Measurements from ENCODE around the gene BHMT.
"Not testable (repeated sequence)": the region's sequence is repeated elsewhere in the genome, so short reads cannot be mapped to it uniquely, and the experiment has no call there.

Gene BHMT

DNA sequence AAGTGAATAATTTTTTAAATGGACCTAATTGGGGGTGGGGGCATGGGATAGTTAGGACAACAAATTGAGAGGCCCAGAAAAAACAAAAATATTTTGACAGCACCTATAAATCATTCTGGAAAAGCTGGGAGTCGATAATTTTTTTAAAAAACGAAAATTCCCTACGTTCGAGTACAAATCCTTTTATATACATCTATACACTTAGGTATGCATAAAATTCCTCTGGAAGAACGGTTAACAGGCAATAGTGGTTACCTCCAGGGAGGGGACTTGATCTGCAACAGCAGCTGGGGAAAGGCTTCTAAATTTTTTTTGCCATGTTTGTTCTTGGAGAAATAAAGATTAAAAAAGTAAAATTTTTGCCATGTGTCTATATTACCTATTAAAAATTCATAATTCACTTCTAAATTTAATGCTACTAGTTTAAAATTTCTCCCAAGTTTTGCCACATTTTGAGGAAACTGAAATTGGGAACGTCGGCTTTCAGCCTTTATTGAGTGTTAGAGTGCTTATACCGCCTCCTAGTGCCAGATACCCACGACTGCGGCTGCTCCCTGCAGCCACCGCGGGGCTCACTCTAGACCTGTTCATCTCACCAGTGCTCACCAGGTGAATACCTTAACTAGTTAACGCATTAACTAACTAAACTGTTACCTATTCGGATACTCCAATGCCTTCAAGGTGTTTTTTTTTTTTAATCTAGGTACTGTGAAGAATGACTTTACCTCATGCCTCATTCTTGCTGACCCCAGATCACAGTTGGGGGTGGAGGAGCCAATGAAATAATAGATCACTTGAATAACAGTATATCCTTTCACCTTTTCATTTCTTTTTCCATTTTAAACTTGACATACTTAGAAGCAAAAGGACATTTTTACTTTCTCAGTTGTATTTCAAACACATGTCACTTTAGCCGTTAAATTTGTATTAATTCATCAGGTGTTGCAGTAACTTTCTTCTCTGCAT lies 1.8 kb upstream of the BHMT start:
- in situ Hi-C loops (cut with HindIII; ENCODE audit: low sequenced_read_pairs) = no loop called here

DNA sequence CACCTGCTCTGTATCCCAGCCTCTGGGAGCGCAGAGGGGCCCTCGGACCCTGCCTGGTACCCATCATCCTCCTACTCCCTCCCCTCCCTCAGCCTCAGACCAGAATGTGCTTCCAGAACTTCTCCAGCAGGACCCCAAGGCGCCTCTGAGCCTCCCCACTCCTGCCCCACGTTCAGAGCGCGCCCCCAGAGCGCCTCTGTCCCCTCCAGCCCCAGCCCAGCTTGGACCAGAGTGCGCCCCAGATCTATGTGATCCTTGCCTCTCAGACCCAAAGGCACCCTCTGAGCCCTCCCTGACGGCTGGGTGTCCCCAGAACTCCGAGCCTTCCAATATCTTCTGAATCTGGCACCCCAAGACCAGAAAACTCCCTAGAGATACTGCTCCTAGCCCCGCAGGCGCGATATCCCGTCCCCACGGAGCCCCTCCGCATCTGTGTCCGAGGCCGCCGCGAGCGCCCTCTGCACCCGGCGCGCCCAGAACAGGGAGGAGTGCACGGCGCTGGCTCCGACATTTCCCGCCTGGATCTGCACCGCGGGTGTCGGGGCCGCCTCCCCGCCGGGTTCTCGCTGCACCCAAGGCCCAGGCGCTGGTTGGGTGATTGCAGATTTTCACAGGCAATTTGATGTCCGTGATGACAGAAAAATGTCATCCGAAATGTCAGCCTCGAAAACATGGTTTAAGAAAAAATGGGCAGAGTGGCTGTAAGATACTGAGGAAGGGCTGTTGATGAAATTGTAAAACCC lies 522 bp downstream of the BHMT start:
- in situ Hi-C loops (cut with HindIII; ENCODE audit: low sequenced_read_pairs) = no loop called here

DNA sequence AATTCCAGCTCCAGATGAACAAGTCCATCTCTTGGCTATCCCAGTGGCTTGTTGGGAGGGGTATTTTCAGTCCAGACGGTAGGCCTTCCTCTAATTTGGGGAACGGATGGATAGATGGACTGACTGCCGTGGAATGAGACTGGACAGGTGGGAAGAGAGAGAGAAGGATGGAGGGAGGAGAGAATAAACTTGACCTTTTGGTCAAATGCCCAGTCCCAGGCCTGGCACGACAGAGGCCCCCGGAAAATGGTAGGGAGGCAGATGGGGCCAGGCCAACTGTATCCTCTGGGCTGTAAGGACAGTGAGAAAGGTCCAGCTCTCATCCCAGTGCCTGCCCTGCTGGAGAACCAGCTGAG lies 1.1 kb downstream of the BHMT start:
- in situ Hi-C loops (cut with HindIII; ENCODE audit: low sequenced_read_pairs) = no loop called here

DNA sequence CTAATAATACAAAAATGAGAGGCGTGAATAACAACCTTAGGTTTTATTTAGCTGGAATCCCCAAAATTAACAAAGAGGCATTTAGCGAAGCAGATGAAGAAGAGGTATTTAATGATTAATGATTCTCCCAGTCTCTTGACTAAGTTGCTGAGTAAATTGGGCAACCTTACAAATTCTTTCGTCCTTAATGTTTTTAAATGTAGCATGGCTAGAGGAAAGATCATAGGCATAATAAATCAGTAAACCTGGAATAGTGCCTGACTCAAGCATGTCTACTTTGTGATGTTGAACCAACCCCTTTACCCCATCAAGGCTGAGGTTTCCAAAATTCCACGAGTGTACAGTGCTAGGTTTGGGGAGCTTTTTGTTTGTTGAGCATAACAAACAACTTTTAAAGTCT lies 7.9 kb downstream of the BHMT start:
- in situ Hi-C loops (cut with HindIII; ENCODE audit: low sequenced_read_pairs) = no loop called here

DNA sequence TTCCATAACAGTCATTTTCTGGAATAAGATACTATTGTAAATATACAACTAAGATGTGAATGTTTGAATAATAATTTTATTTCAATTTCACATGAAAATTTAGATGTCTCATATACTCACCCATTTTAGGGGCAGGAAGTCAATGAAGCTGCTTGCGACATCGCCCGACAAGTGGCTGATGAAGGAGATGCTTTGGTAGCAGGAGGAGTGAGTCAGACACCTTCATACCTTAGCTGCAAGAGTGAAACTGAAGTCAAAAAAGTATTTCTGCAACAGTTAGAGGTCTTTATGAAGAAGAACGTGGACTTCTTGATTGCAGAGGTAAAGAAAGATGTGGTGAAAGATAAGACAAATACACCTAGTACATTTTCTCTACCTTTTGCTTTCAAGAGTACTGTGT lies 8.6 kb downstream of the BHMT start:
- in situ Hi-C loops (cut with HindIII; ENCODE audit: low sequenced_read_pairs) = no loop called here

DNA sequence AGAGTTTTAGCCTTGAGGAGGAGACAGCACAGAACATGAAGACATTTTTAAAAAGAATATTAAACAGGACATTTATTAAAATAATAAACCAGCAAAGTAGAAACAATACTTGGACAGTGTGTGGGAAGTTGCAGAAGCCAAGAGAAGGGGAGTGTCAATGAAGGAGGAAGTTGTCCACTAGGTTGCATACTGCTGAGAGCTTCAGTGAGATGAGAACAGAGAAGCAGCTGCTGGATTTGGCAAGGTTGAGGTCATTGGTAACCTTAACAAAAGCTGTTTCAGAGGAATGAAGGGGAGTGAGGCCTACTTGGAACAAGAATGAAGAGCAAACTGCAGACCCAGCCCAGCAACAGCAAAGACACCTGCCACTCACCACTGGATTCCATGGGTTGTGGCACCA lies 11.4 kb downstream of the BHMT start:
- in situ Hi-C loops (cut with HindIII; ENCODE audit: low sequenced_read_pairs) = no loop called here

DNA sequence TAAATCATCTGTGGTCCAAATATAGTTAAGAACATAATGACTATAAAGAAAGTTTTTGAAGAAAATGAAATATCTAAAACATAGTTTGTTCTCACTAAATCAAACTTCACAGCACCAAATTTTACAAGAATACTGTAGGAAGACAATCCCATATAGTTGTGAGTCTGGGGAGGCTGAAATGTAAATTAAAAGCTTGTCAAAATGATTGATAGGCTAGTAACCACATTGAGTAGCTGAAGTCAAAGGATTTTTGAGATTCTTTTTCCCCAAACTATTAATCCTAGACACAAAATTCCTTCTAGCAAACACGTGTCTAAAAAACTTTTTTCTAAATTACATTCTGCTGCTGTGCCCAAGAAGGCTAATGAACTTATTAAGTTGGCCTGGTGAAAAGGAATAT lies 13.0 kb downstream of the BHMT start:
- in situ Hi-C loops (cut with HindIII; ENCODE audit: low sequenced_read_pairs) = no loop called here

DNA sequence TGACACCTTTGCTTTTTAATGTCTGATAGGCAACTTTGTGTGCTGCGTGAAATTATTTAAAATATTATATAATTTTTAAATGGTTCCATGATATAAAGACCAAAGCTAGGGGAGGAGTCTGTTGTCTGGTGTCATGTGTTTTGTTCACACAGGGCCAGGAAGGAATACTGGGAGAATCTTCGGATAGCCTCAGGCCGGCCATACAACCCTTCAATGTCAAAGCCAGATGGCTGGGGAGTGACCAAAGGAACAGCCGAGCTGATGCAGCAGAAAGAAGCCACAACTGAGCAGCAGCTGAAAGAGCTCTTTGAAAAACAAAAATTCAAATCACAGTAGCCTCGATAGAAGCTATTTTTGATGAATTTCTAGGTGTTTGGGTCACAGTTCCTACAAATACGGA lies 19.2 kb downstream of the BHMT start:
- in situ Hi-C loops (cut with HindIII; ENCODE audit: low sequenced_read_pairs) = no loop called here

DNA sequence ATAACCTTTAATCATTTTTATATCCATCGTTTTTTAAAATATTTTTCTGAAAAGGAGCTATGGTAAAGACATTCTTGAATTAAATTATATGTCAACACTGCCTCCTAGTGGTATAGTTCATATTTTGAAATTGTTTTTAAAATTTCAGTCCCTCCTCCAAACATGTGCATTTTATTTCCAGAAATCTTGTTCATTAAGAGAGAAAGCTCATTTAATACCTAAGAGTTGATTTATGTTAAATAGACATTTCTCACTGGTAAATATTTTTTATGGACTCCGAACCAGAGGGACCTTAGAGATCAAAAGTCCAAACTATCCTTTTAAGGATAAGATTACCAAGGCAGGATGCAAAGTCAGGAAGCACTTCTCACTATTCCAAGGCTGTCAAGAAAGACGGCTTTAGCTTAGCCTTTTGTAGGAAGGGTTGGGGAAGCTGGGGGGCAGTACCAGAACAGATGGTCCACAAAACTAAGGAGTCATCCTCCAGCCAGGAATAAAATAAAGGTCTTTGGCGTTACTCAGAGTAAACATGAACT lies 21.6 kb downstream of the BHMT start:
- in situ Hi-C loops (cut with HindIII; ENCODE audit: low sequenced_read_pairs) = no loop called here

DNA sequence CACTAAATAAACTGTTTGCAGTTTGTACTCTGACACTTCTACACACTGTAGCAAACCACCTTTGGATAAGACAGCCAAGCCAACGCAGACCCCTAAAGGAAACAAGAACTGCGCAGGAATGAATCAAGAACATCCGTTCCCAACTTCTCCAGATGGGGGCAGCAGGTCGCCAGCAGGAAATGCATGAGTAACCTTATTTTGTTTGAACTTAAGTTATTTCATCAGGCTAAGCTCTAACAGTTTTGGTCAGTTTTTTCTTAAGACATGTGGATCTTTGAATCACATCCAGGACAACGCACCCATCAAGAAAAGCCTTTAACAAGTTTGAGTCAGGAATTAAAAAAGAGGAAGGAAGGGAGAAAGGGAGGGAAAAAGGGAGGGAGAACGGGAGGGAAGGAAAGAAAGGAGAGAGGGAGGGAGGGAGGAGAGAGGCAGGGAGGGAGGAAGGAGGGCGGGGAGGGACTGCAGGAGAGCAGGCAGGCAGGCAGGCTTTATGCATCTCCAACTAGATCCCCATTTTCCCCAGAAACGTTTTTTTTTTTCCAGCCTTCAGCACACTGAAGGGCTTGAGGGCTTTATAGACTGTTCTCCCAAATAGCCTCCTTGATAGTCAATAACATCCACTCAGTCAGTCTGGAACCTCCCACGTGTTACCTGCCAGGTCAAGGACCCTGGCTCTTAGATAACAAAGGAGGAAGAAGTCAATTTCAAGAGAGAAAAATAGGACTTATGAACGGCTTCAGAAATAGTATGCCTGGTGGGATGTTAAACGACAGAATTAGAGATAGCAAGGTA lies 22.2 kb downstream of the BHMT start:
- in situ Hi-C loops (cut with HindIII; ENCODE audit: low sequenced_read_pairs) = no loop called here

DNA sequence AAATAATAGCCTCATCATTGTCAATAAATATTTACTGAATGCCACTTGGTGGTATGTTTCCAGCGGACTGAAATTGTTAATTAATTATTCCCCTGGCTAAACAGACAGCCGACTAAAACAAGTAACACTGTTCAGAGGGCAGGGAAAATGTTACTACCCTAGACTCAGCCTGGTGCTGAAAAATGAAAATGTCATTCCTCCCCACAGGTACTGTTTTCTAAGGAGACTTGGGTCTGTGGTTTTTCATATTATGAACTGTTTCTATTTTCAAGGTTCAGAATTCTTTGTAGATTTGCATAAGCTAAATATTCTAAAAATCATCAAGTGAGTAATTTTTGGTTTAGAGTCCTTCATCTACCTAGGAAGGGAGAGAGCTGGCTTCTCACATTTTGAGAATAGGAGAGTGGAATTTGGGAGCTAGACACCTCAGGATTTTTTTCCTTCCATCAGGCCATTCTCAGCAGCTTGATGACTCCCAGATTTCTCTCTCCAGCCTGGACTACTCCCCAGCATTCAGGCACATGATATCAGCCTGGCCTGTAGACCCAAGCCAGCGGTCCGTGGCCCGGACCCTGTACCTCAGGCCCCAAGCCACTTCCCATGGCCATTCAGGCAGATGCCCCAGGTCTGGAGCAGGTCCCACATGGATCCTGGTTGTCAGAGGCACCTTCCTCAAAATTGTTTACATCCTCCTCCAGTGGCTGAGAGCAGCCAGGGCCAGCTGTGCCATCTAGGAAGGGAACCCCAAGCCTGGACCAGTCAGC lies 24.4 kb downstream of the BHMT start:
- in situ Hi-C loops (cut with HindIII; ENCODE audit: low sequenced_read_pairs) = no loop called here

DNA sequence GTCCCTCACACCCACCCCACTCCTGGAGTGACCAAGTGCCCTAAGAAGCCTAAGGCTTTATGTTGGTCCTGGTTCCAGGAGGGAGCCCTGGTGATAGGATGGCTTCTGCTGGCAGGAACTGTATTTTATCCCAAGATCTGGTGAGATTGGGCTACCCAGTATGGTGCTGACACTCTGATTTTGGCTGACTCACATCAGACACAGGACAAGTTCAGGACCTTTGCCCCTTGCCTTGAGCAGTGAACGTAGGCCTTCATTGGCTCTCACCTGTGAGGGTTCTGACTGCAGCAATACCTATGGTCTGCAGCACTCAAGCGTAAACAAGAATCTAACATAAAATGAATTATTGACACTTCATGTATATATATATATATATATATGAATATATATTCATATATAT lies 25.0 kb downstream of the BHMT start:
- in situ Hi-C loops (cut with HindIII; ENCODE audit: low sequenced_read_pairs) = no loop called here

DNA sequence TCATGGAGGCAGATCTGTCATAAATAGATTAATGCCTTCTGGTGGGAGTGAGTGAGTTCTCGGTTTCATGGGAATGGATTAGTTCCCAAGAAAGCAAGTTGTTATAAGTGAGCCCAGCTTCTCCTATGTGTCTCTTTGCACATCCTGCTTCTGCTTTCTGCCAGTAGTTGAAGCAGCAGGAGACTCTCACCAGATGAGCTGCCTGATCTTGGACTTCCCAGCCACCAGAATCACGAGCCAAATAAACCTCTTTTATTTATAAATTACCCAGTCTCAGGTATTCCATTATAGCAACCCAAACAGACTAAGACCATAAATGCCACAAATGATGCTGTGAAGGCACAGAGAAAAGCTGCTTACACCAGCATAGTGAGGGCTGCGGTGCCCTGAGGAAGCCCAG lies 28.9 kb downstream of the BHMT start:
- in situ Hi-C loops (cut with HindIII; ENCODE audit: low sequenced_read_pairs) = no loop called here

DNA sequence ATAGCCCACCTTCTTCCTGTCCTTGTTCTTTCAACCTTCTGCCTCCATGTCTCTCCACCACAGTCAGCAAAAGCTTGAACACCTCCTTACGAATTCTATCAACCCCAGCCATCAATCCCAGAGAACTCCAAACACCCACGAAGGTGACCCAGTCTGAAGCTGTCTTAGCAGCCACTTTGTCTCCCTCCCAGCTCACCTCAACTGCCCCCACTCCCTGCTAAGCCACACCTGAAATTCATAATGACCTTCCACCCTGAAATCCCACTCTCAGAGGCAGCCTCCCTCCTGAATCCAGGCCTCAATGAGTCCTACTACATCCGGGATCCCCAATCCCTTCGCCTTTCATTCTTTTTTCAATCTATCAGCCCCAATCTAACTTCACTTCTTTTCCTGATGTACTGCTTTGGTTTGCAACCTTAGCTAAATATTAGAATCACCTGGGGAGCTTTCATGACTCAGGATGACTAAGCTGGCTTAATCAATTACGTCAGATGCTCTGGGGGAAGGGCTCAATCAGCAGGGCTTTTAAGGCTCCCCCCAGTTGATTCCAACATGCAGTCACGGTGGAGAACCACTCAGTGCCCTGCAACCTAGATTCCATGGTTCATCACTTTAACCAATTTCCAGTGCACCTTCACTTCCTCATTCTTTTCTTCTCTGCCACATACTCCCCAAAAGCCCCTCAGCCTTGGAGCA lies 32.2 kb downstream of the BHMT start:
- in situ Hi-C loops (cut with HindIII; ENCODE audit: low sequenced_read_pairs) = no loop called here

DNA sequence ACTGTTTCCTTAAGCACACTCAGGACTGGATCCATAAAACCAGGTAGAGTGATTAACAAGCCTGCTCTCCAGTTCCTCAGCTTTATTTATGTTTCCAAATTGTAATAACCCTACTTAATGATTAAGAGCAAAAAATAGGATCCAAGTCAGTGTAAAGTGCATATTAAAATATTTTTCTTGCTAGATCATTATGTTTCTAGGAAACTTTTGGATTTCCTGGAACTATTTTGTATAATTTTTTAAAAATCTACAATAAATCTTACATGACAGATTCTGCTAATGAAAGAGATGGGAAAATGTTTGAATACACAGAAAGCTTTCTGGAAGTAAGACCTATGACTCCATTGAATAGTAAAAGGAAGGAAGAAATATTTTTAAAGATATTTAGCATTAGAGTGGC lies 35.5 kb downstream of the BHMT start:
- in situ Hi-C loops (cut with HindIII; ENCODE audit: low sequenced_read_pairs) = no loop called here

DNA sequence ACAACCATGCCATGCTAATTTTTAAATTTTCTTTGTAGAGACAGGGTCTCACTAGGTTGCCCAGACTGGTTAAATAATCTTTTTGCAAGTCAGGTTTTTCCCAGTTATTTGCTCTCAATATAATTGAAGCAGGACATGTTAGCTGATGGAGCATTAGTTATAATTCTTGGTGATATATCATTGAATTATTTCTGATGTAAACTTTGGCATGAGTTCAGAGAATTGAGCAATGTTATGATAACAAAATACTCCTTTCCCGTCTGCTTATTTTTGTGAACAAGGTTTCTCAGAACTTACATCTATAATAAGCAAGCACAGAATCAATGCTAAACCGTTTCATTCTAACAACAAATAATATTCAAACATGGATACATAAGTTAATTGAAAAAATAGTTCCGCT lies 37.8 kb downstream of the BHMT start:
- in situ Hi-C loops (cut with HindIII; ENCODE audit: low sequenced_read_pairs) = no loop called here

DNA sequence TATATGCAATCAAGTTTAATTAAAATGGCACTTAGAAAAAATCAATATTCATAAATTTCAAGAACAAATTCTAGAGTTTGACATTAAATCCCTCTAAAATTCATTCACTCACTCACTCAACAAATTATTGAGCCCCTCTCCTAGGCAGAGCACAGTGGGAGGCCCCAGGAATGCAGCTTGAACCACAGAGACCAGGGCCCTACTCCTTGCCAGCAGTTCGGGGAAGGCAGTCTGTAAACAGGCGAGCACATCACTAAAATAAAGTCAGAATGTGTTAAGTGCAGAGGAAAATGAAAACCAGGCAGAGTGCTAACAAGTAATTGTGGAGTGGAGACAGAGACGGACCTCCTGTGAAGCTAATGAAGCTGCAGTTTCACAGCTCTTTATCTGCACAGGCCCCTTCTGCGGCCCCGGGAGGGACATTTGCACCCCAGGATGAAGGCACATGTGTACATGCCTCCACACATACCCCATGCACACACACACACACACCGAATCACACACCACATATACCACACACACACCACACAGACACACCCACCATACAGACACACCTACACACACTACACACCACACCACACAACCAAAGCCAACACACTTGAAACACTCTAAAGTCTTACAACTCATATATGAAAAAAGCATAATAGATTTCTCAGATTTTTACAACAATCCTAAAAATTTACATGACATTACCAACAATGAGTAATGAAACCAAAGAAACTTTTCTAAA lies 40.5 kb downstream of the BHMT start:
- in situ Hi-C loops (cut with HindIII; ENCODE audit: low sequenced_read_pairs) = no loop called here

DNA sequence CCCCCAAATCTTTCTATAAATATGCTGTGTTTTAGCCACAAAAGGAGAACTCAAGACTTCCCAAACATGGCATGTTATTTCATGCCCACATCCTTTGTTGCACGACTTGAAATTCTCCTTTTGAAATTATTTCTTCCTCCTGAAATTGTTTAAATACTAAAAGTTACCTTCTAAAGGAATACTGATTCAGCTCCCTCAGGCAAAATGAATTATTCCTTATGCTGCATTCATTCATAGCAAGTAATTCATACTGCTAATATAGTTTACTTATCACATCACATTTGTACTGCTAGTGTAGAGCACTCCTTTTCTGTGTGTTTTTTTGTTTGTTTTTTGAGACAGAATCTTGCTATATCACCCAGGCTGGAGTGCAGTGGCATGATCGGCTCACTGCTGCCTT lies 45.7 kb downstream of the BHMT start:
- in situ Hi-C loops (cut with HindIII; ENCODE audit: low sequenced_read_pairs) = no loop called here

DNA sequence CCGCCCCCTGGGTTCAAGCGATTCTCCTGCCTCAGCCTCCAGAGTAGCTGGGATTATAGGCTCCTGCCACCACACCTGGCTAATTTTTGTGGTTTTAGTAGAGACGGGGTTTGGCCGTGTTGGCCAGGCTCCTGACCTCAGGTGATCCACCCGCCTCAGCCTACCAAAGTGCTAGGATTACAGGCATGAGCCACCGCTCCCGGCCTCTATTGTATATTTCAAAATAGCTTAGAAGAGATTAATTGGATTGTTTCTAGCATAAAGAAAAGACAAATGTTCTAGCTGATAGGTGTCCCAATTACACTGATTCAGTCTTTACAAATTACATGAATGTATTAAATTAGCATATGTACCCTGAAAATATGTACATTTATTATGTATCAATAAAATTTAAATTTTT lies 50.0 kb downstream of the BHMT start:
- in situ Hi-C loops (cut with HindIII; ENCODE audit: low sequenced_read_pairs) = not testable (repeated sequence)

Measured in DLD1 (cell line).